22Rv1 (cell line): Measurements from ENCODE around the gene MUC6.

Source experiments
- H3K27ac ChIP-seq: fragments of 450-650 bp; 2 replicates; pipeline ENCODE4 v1.5.1; 2017
- CTCF ChIP-seq: fragments of 450-650 bp; IDR thresholded peaks from 2 replicates; pipeline ENCODE4 v1.5.1; 2017; ENCODE audit warnings: mild to moderate bottlenecking
- ZFX ChIP-seq: fragments of 450-650 bp; IDR thresholded peaks from 2 replicates; pipeline ENCODE4 v1.6.1; 2017; ENCODE audit warnings: antibody characterized with exemption, borderline replicate concordance

MUC6 gene

DNA sequence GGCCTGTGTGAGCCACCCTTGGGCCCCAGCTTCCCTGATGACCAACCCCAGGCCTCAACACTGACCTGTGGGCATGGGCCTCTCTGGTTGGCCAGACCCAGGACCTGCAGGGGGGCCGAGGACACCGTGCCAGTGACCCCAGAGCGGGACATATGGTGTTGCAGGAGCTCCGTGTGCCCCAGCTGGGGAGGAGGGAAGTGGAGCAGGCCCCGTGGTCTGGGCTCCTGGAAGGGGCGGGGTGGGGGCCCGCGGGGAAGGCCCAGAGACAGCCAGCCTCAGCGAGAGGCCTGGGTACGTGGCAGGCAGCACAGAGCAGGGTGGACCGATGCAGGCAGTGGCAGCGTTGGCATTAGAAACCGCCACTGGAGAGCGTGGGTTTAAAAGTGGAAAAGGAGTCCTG, 22.2 kb downstream of the MUC6 start:
- no peak for TF ChIP-seq CTCF
- no peak for TF ChIP-seq ZFX
- H3K27ac ChIP-seq: no peak overlapping the region

DNA sequence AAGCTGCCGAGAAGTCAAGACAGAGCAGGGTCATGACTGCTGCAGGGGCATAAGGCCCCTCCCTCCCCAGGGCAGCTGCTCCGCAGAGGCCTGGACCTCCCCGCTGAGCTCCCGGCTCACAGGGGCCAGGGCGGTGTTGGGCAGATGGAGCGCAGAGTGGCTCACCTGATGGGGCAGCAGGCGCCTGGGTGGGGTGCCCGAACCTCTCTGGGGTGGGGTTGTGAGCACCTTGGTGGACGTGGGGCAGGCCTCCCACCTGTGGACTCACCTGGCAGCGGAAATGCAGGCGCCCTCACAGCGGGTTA, 22.9 kb downstream of the MUC6 start:
- H3K27ac ChIP-seq: no peak overlapping the region
- no peak for TF ChIP-seq CTCF
- TF ChIP-seq ZFX: no peak

DNA sequence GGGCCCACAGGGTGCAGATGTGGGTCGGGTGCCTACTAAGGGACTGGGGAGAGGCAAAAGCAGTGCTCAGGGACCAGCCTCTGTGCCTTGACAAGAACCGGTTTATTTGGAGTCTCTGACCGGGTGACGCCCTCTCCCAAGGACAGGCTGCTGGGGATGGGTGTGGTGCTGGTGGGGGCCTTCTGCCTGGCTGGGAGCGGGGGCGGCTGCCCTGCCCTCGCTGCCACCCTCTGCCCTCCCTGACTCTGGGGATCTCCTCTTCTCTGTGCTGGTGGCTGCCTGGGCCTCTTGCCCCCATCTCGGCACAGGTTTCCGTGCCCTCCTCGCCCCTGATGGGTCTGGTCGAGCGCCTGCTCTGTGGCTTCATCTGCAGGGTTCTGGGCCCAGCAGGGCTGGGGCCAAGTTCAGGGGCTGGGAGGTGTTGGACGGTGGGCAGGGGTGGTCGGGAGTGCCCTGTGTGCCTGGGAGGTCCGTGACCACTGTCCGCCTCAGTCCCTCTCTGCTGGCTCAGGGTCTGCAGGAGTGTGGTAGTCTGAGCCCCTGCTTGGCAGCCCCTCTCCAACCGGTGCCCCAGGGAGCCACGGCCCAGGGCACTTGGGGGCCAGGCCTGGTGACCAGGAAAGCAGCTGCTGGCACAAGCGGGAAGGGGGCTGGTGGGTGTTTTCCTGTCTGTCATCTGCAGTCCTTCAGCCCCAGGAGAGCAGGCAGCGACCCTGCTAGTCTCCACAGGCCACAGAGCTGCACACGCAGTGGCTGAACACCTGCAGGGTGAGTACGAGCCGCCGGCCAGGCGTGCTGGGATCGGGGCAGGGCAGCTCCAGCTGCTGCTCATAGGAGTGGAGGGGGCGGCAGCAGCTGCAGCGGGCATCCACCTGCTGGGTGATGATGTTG, 23.5 kb downstream of the MUC6 start:
- H3K27ac ChIP-seq: no peak overlapping the region
- no peak for TF ChIP-seq CTCF
- TF ChIP-seq ZFX: no peak

DNA sequence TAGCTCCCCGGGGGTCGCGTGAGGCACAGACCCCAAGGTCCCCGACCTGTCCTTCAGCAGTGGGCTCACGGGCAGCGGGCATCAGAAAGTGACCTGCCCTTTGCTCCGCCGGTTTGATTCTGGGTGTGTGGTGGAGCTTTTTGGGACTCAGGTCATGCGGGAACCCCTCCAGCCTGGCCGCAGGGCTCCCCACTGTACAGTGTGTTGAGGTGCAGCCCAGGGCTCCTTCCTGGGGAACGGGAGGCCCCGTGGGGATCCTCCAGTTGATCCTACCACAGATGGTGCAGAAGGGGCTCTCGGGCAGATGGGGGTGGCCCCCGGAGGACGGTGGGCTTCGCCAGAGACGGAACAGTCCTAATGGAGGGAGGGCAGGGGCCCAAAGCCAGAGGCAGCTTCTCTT, 24.2 kb downstream of the MUC6 start:
- no peak overlapping the region for H3K27ac ChIP-seq
- TF ChIP-seq ZFX: no peak
- TF ChIP-seq CTCF: no peak

DNA sequence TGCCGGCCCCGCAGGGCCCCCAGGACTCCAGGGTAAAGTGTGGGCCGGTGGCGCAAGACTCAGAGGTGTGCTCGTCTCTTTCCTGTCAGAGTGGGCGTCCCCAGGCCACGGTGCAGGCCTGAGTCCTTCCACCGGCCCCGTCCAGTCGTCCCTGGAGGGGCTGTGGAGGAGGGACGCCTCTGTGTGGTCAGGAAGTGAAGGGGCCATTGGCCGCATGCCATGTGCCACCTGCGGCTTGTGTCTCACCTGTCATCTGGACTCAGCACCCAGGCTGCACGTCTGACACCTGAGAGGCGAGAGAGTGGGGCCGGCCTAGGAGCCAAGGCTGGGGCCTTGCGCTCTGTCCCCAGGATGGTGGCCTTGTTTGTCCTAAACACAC, 25.2 kb downstream of the MUC6 start:
- no peak overlapping the region for H3K27ac ChIP-seq
- TF ChIP-seq ZFX (no peak), CTCF (no peak)

- TF ChIP-seq ZFX: no peak
- TF ChIP-seq CTCF: no peak
- H3K27ac ChIP-seq: no peak overlapping the region
Measured at GRCh38 chr11:1010551-1011319, 25.8 kb downstream of the MUC6 start.

DNA sequence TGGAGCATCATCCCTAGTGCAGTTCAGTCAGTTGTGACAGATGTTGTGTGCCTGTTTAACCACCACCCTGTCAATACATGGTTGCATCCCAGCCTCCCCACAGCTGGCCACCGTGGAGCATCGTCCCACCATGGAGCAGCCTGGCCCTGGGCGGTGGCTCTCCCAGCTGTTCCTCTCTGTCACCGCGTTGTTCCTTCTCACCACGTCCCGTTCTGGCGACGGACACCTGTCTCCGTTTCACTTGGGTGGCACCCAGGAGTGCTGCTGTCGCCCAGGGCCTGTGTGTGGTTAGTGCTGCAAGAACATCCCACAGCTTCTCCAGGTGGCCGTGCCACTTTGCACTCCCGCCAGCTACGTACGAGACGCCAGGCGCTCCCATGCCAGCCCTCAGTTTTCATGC, 26.5 kb downstream of the MUC6 start:
- TF ChIP-seq CTCF (no peak), ZFX (no peak)

More for the DNA sequence above, 26.5 kb downstream of the MUC6 start:
- H3K27ac ChIP-seq: no peak overlapping the region
